Measurements from ENCODE around the gene LRP2.

The LRP2 gene

GRCh38 chr2:169300636-169301530 lies 61.5 kb downstream of the LRP2 start:
- H3K4me3 ChIP-seq = no peak overlapping the region
- H3K27ac ChIP-seq = no peak overlapping the region
- no peak for DNase-seq (ENCODE audit: low spot score)
- no peak for TF ChIP-seq CTCF (IDR thresholded peaks at IDR 0.05)

GRCh38 chr2:169298007-169298406 lies 64.3 kb downstream of the LRP2 start:
- TF ChIP-seq CTCF (IDR thresholded peaks at IDR 0.05) = no peak
- no peak for DNase-seq (ENCODE audit: low spot score)
- H3K4me3 ChIP-seq = no peak overlapping the region
- H3K27ac ChIP-seq = no peak overlapping the region

- DNase-seq (ENCODE audit: low spot score) = no peak
- no peak for TF ChIP-seq CTCF (IDR thresholded peaks at IDR 0.05)
- H3K27ac ChIP-seq = no peak overlapping the region
- H3K4me3 ChIP-seq = no peak overlapping the region
Measured at GRCh38 chr2:169294001-169294675, 68.2 kb downstream of the LRP2 start.

GRCh38 chr2:169291517-169291916 lies 70.8 kb downstream of the LRP2 start:
- no peak overlapping the region for H3K27ac ChIP-seq

GRCh38 chr2:169290433-169290832 lies 71.9 kb downstream of the LRP2 start:
- DNase-seq (ENCODE audit: low spot score) = no peak
- no peak for TF ChIP-seq CTCF (IDR thresholded peaks at IDR 0.05)
- Histone ChIP-seq H3K4me3 (no peak overlapping the region), H3K27ac (no peak overlapping the region)

More at GRCh38 chr2:169291517-169291916, 70.8 kb downstream of the LRP2 start:
- no peak overlapping the region for H3K4me3 ChIP-seq
- DNase-seq (ENCODE audit: low spot score) = no peak
- no peak for TF ChIP-seq CTCF (IDR thresholded peaks at IDR 0.05)

- no peak for DNase-seq (ENCODE audit: low spot score)
- no peak for TF ChIP-seq CTCF (IDR thresholded peaks at IDR 0.05)
- Histone ChIP-seq H3K27ac (no peak overlapping the region), H3K4me3 (no peak overlapping the region)
Measured at GRCh38 chr2:169287666-169288065, 74.7 kb downstream of the LRP2 start.

Data from coronary artery (tissue), 2 donors.